Fibroblast of lung (primary cell): ENCODE data around the gene FNIP1.

Experiments
- EZH2 ChIP-seq: IDR thresholded peaks from 2 replicates; pipeline ENCODE4 v1.5.1; 2012; ENCODE audit warnings: low read length, control low read depth, mild to moderate bottlenecking; ENCODE audit errors: missing control alignments
- TF ChIP-seq, protein P1 (sequence below), 2 donors: IDR thresholded peaks in 1 of 2; conservative IDR thresholded peaks in 1 of 2; 1 replicate in 1 of 2; 2 replicates in 1 of 2; pipeline ENCODE4 v1.5.1; 2011 to 2012; ENCODE audit warnings: low read length in 2 of 2, control low read depth in 1 of 2, inconsistent platforms in 1 of 2, low read depth in 1 of 2, mild to moderate bottlenecking in 1 of 2

DNA sequence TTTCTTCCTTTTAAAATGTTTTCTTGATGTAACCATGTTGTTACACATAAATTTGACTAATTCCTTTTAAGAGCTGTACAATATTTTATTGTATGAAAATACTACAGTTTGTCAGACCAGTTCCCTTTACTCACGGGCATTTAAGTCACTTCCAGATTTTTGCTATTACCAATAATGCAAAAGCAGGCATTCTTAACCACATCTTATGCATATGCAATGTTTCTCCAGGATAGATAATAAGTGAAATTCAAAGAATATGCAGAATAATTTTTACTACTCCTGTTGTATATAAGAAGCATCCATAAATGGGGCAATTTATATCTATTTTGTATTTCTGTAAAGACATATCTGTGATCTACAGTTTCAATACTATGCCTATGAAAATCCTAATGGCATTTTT lies 77.3 kb downstream of the FNIP1 start:
- TF ChIP-seq, protein P1, sequence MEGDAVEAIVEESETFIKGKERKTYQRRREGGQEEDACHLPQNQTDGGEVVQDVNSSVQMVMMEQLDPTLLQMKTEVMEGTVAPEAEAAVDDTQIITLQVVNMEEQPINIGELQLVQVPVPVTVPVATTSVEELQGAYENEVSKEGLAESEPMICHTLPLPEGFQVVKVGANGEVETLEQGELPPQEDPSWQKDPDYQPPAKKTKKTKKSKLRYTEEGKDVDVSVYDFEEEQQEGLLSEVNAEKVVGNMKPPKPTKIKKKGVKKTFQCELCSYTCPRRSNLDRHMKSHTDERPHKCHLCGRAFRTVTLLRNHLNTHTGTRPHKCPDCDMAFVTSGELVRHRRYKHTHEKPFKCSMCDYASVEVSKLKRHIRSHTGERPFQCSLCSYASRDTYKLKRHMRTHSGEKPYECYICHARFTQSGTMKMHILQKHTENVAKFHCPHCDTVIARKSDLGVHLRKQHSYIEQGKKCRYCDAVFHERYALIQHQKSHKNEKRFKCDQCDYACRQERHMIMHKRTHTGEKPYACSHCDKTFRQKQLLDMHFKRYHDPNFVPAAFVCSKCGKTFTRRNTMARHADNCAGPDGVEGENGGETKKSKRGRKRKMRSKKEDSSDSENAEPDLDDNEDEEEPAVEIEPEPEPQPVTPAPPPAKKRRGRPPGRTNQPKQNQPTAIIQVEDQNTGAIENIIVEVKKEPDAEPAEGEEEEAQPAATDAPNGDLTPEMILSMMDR (conservative IDR thresholded peaks at IDR 0.05 in 1 of 2, IDR thresholded peaks at IDR 0.05 in 1 of 2; ENCODE audit: low read depth in 1 of 2, low read length in 2 of 2), result no peak
- no peak for TF ChIP-seq EZH2
